NCI-H460 (cell line): ENCODE results near the gene MACROH2A2. TPM values are rescaled to one million over a fixed set of nuclear protein-coding genes. Genes with fewer than 3 reads are reported as not detected.
A peak's percentile ranks its signal among the peaks of the same experiment; 100 is the strongest.
"Not testable (repeated sequence)": the region's sequence is repeated elsewhere in the genome, so short reads cannot be mapped to it uniquely, and the experiment has no call there.

ENCODE experiments used
- DNase-seq: peaks from one replicate; pipeline ENCODE4 v3.0.0-alpha.2; 2016; ENCODE audit warnings: low read depth; ENCODE audit errors: extremely low read depth
- total RNA-seq: library from RNA; depleted of rRNA; stranded (reverse); fragments of >200 nt; shearing (Covaris generic); gene quantifications from 2 replicates; pipeline ENCODE4 v1.2.3, GENCODE V29; 2014; rRNA removed

Gene MACROH2A2
- total RNA-seq, 1 experiment from 2014 or later: 28.0 TPM

DNA sequence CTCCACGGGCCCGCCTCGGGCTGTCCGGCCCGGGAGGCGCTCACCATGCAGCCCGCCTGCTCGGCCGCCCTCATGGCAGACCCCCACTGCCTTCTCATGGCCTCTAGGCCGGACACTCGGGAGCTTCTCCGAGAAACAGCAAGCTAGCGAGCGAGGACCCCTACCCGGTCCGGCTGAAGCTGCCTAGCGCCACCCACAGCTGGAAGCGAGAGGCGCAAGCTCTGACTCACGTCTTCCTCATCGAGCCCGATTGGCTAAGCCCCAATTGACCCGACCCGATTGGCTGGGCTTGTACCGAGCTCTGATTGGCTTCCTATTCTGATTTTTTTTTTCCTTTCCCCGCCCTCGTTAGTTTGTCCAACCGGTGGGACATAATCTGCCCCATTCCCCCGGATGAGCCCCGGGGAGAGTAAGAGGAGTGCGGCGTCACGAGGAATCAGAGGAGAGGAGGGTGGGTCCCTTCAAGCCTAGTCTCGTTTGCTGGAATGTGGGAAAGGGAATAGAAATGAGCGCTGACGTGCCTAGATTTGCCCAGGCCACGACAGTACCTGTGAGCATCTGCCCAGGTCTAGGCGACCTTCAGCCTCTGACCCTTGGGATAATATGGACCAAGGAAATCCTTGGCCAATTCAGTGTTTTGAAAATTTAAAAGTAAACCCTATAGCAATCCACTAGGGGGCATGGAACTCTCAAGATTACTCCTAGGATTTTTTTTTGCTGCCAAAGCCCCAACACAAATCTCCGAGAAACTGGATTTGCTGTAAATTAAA is 94.0 kb downstream of the MACROH2A2 start, which contains the start of gene TYSND1:
TYSND1 (minus strand) TSS at position 212 of the 770 bp plus-strand sequence; CDS start at position 98, 114 bp downstream.
- peak; percentile 99 for DNase-seq

DNA sequence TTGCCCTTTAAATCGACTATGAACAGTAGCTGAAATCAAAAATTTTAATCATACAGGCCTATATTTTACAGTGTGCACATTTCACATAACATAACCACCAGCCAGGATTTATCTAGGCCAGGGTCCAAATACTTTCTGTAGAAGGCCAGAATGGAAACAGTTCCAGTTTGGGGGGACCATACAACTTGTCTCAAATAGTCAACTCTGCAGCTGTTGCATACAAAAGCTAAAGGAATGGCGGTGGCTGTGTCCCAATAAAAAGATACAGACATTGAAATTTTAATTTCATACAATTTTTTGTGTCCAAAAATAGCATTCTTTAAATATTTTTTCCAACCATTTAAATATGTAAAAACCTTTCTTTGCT is 94.6 kb downstream of the MACROH2A2 start:
- no peak for DNase-seq

DNA sequence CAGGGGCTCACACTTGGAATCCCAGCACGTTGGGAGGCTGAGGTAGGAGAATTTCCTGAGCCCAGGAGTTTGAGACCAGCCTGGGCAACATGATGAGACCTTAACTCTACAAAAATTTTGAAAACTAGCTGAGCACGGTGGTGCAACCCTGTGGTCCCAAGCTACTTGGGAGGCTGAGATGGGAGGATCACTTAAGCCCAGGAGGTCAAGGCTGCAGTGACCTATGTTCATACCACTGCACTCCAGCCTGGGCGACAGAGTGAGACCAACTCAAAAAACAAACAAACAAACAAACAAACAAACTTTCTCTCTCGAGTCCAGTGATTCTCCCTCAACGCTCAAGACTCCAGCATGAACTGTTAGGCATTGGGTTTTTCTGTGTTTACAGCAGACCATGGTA is 95.9 kb downstream of the MACROH2A2 start:
- no peak for DNase-seq

DNA sequence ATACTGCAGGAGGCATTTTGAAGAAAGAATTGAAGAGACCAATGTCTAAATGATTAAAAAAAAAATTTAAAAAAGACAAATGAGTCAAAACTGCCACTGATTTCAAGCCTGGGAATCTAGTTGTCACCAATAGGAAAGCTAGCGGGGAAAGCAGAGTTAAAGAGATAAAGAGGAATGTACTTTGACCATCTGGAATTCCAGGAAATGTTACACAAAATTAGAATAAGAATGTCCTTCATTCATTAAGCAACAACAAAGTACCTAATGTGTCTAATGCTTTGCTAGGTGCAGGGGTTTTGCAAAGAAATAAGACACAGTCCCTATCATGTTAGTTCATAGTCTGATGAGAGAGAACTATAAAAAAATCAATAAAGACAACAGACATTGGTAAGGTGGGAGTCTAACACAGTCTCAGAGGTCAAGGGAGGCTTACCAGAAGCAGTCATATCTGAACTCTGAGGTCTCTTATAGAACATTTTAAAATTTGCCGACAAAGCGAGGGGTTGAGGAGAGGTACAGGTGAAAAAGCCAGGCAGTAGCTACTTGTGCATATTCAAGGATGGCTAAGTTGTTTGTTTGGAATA is 102.7 kb downstream of the MACROH2A2 start:
- DNase-seq: no peak

DNA sequence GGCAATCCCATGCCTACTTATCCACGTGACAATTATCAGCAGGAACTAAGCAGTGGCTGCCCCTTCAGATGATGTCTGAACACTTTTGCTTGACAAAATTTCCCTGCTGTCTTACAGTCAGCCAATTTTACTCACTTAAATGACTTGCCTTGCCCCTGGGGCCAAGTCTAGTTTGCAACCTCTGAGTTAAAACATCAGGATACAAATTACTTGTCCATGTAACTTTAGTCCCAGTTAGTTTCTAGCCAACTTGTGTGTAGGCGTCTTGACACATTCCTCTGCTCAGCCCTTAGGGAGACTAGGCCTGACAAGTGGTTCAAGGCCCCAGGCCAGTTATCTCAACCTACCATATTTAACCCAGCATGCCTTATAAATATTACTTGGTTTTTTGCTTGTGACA is 105.5 kb downstream of the MACROH2A2 start:
- DNase-seq: no peak

DNA sequence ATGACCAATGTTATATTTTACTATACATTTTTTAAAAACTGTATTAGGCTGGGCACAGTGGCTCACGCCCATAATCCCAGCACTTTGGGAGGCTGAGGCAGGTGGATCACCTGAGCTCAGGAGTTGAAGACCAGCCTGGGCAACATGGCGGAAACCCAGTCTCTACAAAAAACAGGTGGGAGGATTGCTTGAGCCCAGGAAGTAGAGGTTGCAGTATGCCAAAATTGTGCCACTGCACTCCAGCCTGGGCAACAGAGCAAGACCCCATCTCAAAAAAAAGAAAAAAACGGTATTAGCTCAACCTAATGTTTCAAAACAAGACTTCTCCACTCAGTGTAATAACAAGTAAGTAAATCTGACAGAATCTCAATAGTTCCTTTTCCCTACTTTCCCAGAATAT is 106.7 kb downstream of the MACROH2A2 start:
- not testable (repeated sequence) for DNase-seq

DNA sequence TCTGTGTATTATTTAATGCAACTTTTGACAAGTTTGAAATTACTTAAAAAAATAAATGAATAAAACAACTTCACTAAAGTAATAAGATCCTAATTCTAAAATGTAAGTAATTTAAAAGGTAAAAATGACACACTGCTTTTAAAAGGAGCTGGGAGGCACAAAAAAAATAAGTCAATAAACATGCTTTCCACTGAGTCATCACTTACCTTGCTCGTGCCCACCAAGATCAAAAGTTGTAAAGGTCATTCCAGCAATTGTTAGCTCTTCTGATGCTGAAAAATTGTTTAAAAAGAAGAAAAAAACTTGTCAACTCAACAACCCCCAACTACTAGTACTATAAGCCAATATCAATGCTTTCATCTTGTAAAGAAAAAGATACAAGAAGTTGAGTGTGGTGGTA is 108.2 kb downstream of the MACROH2A2 start:
- DNase-seq: no peak

Other genes starting within 250 kb of the MACROH2A2 start
- gene AIFM2, start 80.0 kb downstream of the MACROH2A2 start, total RNA-seq: 31.0 and 40.6 TPM in 2 replicates
- gene TYSND1, start 93.9 kb downstream of the MACROH2A2 start, total RNA-seq: 23.1 and 26.4 TPM in 2 replicates
- 74.7 and 82.9 TPM in 2 replicates for gene SAR1A, start 117.7 kb downstream of the MACROH2A2 start, total RNA-seq
- gene PPA1, start 180.6 kb downstream of the MACROH2A2 start, total RNA-seq: 389 and 397 TPM in 2 replicates
- gene NPFFR1, start 231.2 kb downstream of the MACROH2A2 start, total RNA-seq: not detected in 2 replicates